Cardiac fibroblast (primary cell): ENCODE results near the gene KIRREL3.

Experiments used
- DNase-seq, 2 donors: peaks; one replicate each; pipeline versions ENCODE4 v3.0.0 to v3.0.0-alpha.2; 2010; ENCODE audit warnings: low read depth in 2 of 2
- H3K4me3 ChIP-seq, 2 donors: replicated peaks in 1 of 2; 1 replicate in 1 of 2; 2 replicates in 1 of 2; pipeline ENCODE4 v1.5.1; 2011; ENCODE audit warnings: low read depth in 2 of 2, low read length in 2 of 2, mild to moderate bottlenecking in 2 of 2, moderate library complexity in 1 of 2
- CTCF ChIP-seq: IDR thresholded peaks from one replicate; pipeline ENCODE4 v1.5.1; 2011; ENCODE audit warnings: low read depth, mild to moderate bottlenecking, low read length, inconsistent platforms

KIRREL3 gene

GRCh38 chr11:126654886-126655806, 345.4 kb downstream of the KIRREL3 start:
- TF ChIP-seq CTCF: no peak
- no peak for DNase-seq
- no peak overlapping the region for H3K4me3 ChIP-seq

GRCh38 chr11:126653040-126653439, 347.5 kb downstream of the KIRREL3 start:
- TF ChIP-seq CTCF: no peak
- H3K4me3 ChIP-seq: no peak overlapping the region
- no peak for DNase-seq

GRCh38 chr11:126647735-126648134, 352.8 kb downstream of the KIRREL3 start:
- TF ChIP-seq CTCF: no peak
- H3K4me3 ChIP-seq: no peak overlapping the region
- peak; percentile 42 to 75 for DNase-seq

GRCh38 chr11:126646701-126647557, 353.6 kb downstream of the KIRREL3 start:
- peak; percentile 6 to 38 for DNase-seq
- no peak overlapping the region for H3K4me3 ChIP-seq
- no peak for TF ChIP-seq CTCF

- DNase-seq: no peak
- no peak for TF ChIP-seq CTCF
- no peak overlapping the region for H3K4me3 ChIP-seq
Measured at GRCh38 chr11:126645186-126645585, 355.4 kb downstream of the KIRREL3 start.

GRCh38 chr11:126640186-126640585, 360.4 kb downstream of the KIRREL3 start:
- DNase-seq: no peak
- no peak overlapping the region for H3K4me3 ChIP-seq
- no peak for TF ChIP-seq CTCF
